Tongue (tissue), 2 donors: ENCODE measurements around the gene RBM19. TPM values are rescaled to one million over a fixed set of nuclear protein-coding genes. Genes with fewer than 3 reads are reported as not detected.

Experiments
- DNase-seq: peaks from one replicate; pipeline ENCODE4 v3.0.0-alpha.2; 2015
- total RNA-seq: library from RNA; depleted of rRNA; stranded (reverse); fragments of >200 nt; gene quantifications from one replicate; pipeline ENCODE4 v1.2.3, GENCODE V29; 2014

RBM19 gene
- total RNA-seq, 1 donor from 2014 or later = 19.5 TPM

GRCh38 chr12:113880988-113881962, 84.8 kb downstream of the RBM19 start:
- DNase-seq = peak; percentile 54

DNA sequence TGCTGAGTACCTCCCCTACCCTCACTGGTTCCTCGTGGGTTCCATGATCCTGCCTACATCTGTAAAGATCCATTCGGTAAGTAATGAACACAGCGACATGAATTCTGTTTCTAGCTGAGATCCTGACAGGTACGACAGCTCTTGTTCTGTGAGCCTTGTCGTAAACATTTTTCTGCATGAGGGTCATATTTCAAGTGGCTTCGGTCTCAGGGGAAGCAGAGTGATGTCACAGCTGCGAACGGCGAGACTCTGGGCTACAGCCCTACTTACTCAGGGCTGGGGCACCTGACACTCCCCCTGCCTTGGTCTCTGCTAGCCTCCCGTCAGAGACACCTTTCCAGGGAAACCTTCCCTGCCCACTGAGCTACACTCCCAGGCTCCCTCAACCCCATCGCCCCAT, 85.8 kb downstream of the RBM19 start:
- no peak for DNase-seq

DNA sequence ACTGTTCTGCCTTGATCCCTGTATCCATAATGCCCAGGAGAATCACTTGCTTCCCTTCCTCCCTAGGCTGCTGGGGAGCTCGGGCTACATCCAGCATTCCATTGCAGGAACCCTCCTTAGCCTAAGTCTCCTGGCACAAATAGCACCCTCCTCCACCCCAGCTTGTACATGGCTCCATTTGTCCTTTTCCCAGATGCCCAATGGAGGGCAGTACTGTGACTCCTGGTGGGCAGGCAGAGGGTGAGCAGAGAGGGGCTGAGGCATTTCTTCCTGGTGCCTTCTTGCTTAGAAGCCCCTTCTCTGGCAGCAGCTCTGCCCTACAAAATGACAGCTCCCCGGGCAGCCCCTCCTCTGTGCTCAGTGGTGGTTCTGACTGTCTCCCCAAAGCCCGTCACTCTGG, 86.5 kb downstream of the RBM19 start:
- DNase-seq = no peak

- no peak for DNase-seq
Observed at GRCh38 chr12:113877607-113878006, 88.5 kb downstream of the RBM19 start.

DNA sequence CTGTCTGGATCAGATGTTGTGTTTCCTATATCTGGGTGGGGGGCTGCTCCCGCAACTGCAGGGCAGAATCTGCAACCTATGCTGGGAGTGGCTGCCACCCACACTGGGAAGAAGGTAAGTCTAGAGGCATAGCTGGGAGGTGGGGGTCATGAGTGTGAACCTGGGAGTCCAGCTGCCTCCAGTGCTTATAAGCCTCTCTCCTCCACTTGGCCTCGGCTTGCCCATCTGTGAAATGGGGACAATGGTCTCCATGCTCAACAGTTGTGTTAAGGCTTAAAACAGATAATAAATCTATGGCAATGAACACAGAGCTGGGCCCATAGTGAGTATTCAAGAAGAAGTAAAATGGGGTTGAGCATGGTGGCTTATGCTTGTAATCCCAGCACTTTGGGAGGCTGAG, 90.0 kb downstream of the RBM19 start:
- DNase-seq = no peak

DNA sequence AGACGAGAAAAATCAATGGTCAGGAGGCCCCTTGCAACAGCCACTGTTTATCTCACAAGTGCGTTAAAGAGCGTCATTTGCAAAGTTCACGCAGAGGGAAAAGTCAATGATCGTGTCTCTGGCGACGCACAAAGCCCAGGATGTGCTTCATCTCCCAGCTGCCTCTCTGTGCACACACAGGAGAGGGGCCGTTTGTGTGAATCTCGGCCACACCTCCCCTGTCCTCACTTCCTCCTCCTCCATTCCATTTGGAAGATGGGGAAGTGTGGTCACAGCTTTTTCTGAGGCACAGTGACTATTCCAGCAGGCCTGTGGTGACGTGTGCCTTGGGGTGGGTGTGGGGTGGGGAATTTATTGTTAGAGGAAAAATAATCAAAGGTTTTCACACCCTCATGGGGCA, 90.4 kb downstream of the RBM19 start:
- DNase-seq = no peak

GRCh38 chr12:113874999-113875561, 91.0 kb downstream of the RBM19 start:
- DNase-seq = no peak

DNA sequence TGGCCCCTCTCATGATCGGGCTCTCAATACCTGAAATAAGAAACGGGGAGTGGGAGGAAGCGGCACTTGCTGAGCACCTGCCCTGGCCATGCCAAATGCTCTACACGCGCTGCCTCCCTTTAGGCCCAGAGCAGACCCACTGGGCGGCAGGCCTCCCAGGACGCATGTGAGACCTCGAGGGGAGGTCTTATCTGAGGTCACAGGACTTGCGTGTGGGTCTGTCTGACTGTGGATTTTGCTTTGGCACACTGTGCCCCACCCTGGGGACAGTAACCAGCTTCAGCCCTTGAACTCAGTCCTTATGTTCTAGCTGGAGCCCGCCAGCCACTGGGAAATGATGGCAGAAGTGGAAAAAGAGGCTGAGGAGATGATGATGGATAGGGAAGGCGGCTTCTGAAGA, 91.8 kb downstream of the RBM19 start:
- DNase-seq = no peak

DNA sequence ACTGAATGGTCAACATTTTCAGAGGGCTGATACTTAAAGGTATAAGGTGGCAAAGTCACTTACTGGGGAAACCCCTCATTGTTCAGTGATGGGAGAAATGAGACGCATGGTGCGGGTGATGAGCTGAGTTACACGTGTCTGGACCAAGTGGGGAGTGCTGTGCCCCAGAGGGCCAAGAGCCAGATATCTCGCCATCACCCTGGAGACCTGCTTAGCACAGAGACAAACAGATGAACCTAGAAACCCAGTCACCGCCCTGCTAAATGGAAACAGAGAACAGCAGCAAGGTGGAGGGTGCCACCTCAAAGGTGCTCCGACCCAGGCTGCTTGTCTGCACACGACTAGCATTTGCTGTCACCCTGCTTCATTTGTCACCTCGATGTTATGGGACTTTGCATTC, 92.4 kb downstream of the RBM19 start:
- no peak for DNase-seq

GRCh38 chr12:113870890-113871289, 95.2 kb downstream of the RBM19 start:
- DNase-seq = no peak

GRCh38 chr12:113870035-113870434, 96.1 kb downstream of the RBM19 start:
- peak; percentile 48 for DNase-seq

- no peak for DNase-seq
Observed at GRCh38 chr12:113868365-113868764, 97.8 kb downstream of the RBM19 start.

DNA sequence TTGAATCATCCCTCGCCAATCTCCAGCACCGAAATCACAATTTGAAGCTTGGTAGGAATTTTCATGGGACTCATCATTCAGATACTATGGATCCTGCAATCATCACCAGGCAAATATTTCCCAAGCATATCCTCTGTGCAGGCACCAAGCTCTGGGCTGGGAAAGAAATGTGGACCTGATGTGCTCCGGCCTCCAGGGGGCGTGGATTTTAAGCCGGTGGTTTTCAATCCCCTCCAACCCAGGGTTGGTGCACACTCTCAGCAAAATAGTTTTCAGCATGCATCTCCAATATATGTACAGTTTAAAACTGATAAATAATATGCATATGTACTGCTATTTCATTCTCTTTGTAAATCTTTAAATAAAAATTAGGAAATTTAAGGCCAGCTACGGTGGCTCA, 98.9 kb downstream of the RBM19 start:
- DNase-seq = no peak

DNA sequence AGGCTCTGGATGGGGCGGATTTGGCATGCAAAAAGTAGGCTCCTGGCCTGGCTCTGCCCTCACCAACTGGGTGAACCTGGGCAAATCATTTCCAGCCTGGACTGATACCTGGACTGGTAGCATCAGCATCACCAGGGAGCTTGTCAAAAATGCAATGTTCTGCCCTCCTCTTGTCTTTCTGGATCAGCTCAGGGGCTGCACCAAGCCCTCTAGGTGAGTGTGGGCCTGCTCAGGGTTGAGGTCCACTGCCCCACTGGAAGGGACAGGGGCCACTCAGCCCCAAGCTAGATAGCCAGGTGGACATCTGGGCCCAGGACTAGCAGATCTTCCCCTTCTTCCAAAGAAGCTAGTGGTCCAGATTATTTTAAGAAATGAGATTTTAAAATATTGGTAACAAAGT, 99.6 kb downstream of the RBM19 start:
- no peak for DNase-seq

- no peak for DNase-seq
Observed at GRCh38 chr12:113863455-113863845, 102.7 kb downstream of the RBM19 start.

DNA sequence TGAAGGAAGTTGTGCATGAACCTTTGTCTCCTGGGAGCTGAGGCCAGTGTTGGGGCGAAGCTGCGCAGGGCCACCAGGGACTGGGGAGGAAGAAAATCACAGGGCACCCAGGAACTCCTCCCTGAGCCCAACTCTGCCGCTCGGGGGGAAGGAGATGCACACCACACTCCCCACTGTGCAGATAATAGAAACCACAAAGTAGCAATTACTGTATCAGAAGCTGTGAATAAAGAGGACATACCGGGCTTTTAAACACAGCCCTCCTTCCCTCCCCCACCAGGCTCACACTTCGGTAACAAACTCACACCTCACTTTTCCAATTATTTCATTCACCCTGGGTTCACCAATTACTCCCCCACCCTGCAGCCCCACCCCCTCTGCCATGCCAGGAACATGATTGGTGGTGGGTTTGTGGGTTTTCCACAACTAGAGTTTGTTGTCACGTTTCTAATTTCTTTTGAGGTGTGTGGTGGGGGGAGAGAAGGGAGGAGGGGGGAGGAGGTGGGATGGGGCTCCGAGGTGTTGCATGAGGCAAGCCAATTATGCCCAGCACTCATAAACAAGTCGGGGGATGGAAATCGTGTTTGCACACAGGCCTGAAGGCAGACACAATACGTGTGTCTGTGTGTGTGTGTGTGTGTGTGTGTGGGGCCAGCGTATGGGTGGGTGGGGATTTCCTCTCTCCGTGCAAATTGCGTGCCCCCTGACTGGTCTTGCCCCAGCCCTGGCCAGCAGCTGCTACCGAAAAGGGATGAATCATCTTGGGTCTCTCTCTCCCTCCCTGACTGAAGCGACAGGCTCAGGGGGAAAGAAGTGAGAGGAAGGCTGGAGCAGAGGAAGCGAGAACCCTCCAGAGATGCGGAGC, 103.3 kb downstream of the RBM19 start:
- peak; percentile 60 for DNase-seq

- DNase-seq = no peak
Observed at GRCh38 chr12:113861708-113862312, 104.3 kb downstream of the RBM19 start.

- no peak for DNase-seq
Observed at GRCh38 chr12:113860950-113861349, 105.2 kb downstream of the RBM19 start.

DNA sequence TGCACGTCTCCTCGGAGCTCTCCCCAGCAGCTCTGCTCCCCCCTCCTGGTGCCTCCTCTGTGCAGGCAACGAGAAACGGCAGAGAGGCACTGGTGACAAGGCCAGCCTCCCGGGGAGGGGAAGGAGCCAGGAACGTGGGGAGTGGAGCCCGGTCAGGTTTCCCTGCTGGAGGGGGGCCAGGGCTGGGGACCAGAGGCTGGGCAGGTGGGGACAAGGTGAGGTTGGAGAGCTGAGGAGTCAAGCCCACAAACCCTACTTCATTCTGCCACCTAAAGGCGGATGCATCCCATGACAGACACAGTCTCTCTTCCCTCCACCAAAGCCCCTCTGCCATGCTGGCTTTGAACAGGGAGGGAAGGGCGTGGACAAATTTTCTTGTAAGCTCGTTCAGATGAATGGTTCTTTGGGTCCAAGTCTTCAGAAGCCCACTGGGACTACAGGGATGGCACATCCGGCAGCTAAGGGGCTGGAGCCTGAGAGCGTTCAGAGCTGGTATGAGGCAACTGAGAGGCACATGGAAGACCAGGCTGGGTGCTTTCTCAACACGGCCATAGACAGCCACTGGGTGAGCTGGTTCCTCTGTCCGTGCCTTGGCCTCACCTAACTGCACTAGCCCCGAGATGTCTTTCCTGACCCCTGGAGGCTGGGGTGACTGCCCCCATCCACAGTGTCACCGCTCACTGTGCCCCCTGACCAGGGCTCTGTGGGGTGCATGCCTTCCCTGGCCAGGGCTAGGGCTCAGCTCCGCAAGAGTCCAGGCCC, 105.9 kb downstream of the RBM19 start:
- DNase-seq = peak; percentile 43

DNA sequence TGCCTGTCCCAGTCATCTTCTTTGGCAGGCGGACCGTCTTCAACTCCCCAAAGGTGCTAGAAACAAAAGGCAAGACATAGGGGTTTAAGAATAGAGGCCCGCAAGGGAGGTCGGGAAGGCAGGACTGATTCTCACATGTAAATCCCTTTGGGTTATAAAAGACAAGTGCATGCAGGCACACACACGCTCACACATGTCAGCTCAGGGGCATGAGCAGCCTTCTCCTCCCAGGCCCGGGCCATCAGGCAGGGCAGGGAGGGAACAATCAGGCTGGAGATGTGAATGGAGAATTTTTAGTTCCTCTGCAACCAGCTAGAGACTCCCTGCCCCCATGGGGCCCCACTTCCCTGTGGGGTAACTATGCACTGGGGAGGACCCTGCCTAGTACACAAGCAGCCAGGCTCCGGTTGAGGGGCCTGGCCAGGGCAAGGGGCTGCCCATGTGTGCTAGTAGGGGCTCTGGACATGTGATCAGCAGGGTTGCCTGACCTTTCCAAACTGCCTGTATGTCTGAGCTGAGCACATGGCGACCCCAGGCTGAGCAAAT, 107.2 kb downstream of the RBM19 start:
- no peak for DNase-seq

GRCh38 chr12:113857371-113857770, 108.8 kb downstream of the RBM19 start:
- no peak for DNase-seq
